HL-60/S4 treated with phorbol 12-myristate 13-acetate at 8.2 ng/mL for 4 days and 3 days (cell line): Measurements from ENCODE around the gene LAMA3.

ENCODE experiments used
- in situ Hi-C: fragments of 300-500 bp; cut with MboI; formaldehyde crosslinking; loops from 2 replicates; pipeline ENCODE4 v1.15.0; 2022; ENCODE audit warnings: low sequenced_read_pairs

The LAMA3 gene

GRCh38 chr18:23922939-23923338 lies 233.7 kb downstream of the LAMA3 start:
- in situ Hi-C loops: no loop called here

GRCh38 chr18:23924813-23925212 lies 235.6 kb downstream of the LAMA3 start:
- in situ Hi-C loops: no loop called here

- in situ Hi-C loops: no loop called here
These were observed 237.3 kb downstream of the LAMA3 start for GRCh38 chr18:23926571-23926970.

- in situ Hi-C loops: no loop called here
These were observed 238.8 kb downstream of the LAMA3 start for GRCh38 chr18:23927821-23928746.

- in situ Hi-C loops: no loop called here
These were observed 240.2 kb downstream of the LAMA3 start for GRCh38 chr18:23929362-23929930.

GRCh38 chr18:23930002-23930401 lies 240.7 kb downstream of the LAMA3 start:
- in situ Hi-C loops: no loop called here

- in situ Hi-C loops: no loop called here
These were observed 243.3 kb downstream of the LAMA3 start for GRCh38 chr18:23932385-23933067.

- in situ Hi-C loops: no loop called here
These were observed 244.2 kb downstream of the LAMA3 start for GRCh38 chr18:23933407-23933806.

GRCh38 chr18:23934252-23934651 lies 245.0 kb downstream of the LAMA3 start:
- in situ Hi-C loops: no loop called here

- in situ Hi-C loops: no loop called here
These were observed 245.6 kb downstream of the LAMA3 start for GRCh38 chr18:23934863-23935262.

- in situ Hi-C loops: no loop called here
These were observed 246.6 kb downstream of the LAMA3 start for GRCh38 chr18:23935804-23936203.

GRCh38 chr18:23936381-23936958 lies 247.2 kb downstream of the LAMA3 start:
- in situ Hi-C loops: no loop called here

GRCh38 chr18:23938043-23938756 lies 248.9 kb downstream of the LAMA3 start:
- in situ Hi-C loops: no loop called here

GRCh38 chr18:23938901-23939341 lies 249.7 kb downstream of the LAMA3 start:
- in situ Hi-C loops: no loop called here

- in situ Hi-C loops: no loop called here
These were observed 250.1 kb downstream of the LAMA3 start for GRCh38 chr18:23939366-23939765.

GRCh38 chr18:23939896-23940295 lies 250.6 kb downstream of the LAMA3 start:
- in situ Hi-C loops: no loop called here

- in situ Hi-C loops: no loop called here
These were observed 252.5 kb downstream of the LAMA3 start for GRCh38 chr18:23941791-23942190.

GRCh38 chr18:23943104-23943503 lies 253.9 kb downstream of the LAMA3 start:
- in situ Hi-C loops: no loop called here

GRCh38 chr18:23943903-23944624 lies 254.8 kb downstream of the LAMA3 start:
- in situ Hi-C loops: no loop called here
